ENCODE results near the gene C2CD2. TPM values are rescaled to one million over a fixed set of nuclear protein-coding genes. Genes with fewer than 3 reads are reported as not detected.

Gene C2CD2
- total and polyA plus RNA-seq, 2 of the 4 experiments (the other 2 are of a cell fraction): 15.6 to 25.3 TPM

DNA sequence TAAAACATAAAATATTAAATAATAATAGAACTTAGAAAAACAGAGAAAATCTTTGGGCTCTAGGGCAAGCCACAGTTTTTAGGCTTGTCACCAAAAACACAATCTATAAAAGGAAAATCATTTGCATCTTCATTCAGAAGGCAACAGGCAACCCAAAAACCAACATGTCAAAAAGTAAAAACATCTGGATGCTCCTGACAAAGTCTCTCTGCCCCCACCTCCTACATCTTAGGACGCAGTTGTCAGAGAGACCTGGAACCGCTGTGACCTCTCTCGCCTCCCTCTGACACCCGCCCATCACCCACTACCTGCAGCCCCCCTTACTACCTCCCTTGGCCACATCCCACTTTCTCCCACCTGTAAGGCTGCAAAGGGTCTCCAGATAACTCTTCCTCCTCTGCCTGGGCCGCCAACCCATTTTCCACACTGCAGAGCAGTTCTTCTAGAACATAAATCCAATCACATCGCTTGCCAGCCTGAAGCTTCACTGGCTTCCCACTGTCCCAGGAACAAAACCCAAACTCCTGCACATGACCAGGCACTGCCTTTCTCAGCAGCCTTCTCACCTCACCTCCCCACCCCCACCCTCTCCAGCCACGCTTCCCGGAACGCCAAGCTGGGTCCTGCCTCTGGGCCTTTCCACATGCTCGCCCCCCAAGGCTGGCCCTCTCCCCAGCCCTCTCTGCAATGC is 89.4 kb downstream of the C2CD2 start:
- Histone ChIP-seq H2AK9ac (replicated peaks; ENCODE audit: low read depth, low read length, poor library complexity) (peak overlapping the region; percentile 73), H3K23ac (ENCODE audit: low read depth, low read length) (no peak overlapping the region), H3K14ac (replicated peaks; ENCODE audit: low read depth, low read length) (no peak overlapping the region), H3K27ac (ENCODE audit: insufficient read depth, low read length) (no peak overlapping the region), H3K9me1 (ENCODE audit: insufficient read depth, low read length) (peaks cover 7% of the 10 kb centered on the region), H4K20me1 (ENCODE audit: insufficient read depth, low read length) (no peaks in the 10 kb centered on the region), H2BK5ac (ENCODE audit: low read depth, low read length, poor library complexity, severe bottlenecking) (no peak overlapping the region), H2BK120ac (ENCODE audit: low read depth, low read length) (no peak overlapping the region), H2BK15ac (ENCODE audit: low read depth, low read length) (no peak overlapping the region), H4K8ac (ENCODE audit: low read depth in 2 of 2, low read length in 2 of 2) (no peak overlapping the region), H2AFZ (replicated peaks; ENCODE audit: low read length, poor library complexity) (no peak overlapping the region), H3K4me3 (ENCODE audit: insufficient read depth, low read depth, low read length) (no peak overlapping the region), H3K9me3 (ENCODE audit: control insufficient read depth, insufficient read depth, low read length) (no peaks in the 10 kb centered on the region), H3K4me2 (ENCODE audit: low read depth, low read length) (no peak overlapping the region), H4K5ac (ENCODE audit: low read depth, low read length) (no peak overlapping the region), H3K9ac (ENCODE audit: low read depth, low read length) (no peak overlapping the region), H2BK20ac (ENCODE audit: low read depth, low read length) (no peak overlapping the region), H3K36me3 (ENCODE audit: control insufficient read depth, insufficient read depth, low read length) (no peaks in the 10 kb centered on the region; the same call in 1 of the 2 replicates), H4K91ac (ENCODE audit: insufficient read depth, low read depth, low read length) (no peak overlapping the region), H3K4me1 (ENCODE audit: control insufficient read depth, insufficient read depth, low read length) (peaks cover 2% of the 10 kb centered on the region; the same call in 1 of the 2 replicates), H3K79me1 (ENCODE audit: low read depth in 1 of 2, low read length in 2 of 2) (peaks cover 8 to 31% of the 10 kb centered on the region in 2 experiments), H3K18ac (ENCODE audit: low read depth, low read length) (no peak overlapping the region), H3K4ac (ENCODE audit: low read depth, low read length) (no peak overlapping the region), H3K56ac (ENCODE audit: extremely low read depth, insufficient read depth, low read length) (no peak overlapping the region), H2AK5ac (ENCODE audit: low read depth, low read length) (no peak overlapping the region), H3K27me3 (ENCODE audit: control insufficient read depth, insufficient read depth, low read length) (no peaks in the 10 kb centered on the region)
- WGBS, 2 experiments (ENCODE audit: extremely low coverage in 2 of 2, insufficient read length in 1 of 2): 85% methylated on average over 10 of the region's 10 CpGs; no CpG with 5 or more reads in 1 of the 2 experiments
- intact Hi-C loops (cut with micrococcal nuclease): no loop called here
- dilution Hi-C loops (cut with HindIII; ENCODE audit: low sequenced_read_pairs, unreplicated experiment): no loop called here
- TF ChIP-seq MAFK (IDR thresholded peaks at IDR 0.05; ENCODE audit: low read depth, low read length): no peak
- no peak for TF ChIP-seq RFX5 (IDR thresholded peaks at IDR 0.05; ENCODE audit: low read depth, low read length)
- no peak for TF ChIP-seq FOS (IDR thresholded peaks at IDR 0.05; ENCODE audit: low read depth, low read length)
- TF ChIP-seq BHLHE40 (IDR thresholded peaks at IDR 0.05; ENCODE audit: low read depth, low read length): no peak
- no peak for TF ChIP-seq ELK1 (IDR thresholded peaks at IDR 0.05; ENCODE audit: borderline replicate concordance, low read depth, low read length)
- TF ChIP-seq NFE2L2 (IDR thresholded peaks at IDR 0.05; ENCODE audit: low read depth, low read length): no peak
- no peak for TF ChIP-seq RAD21 (IDR thresholded peaks at IDR 0.05; ENCODE audit: low read length)
- no peak for TF ChIP-seq SMC3 (IDR thresholded peaks at IDR 0.05; ENCODE audit: low read depth, low read length)
- TF ChIP-seq, protein P1, sequence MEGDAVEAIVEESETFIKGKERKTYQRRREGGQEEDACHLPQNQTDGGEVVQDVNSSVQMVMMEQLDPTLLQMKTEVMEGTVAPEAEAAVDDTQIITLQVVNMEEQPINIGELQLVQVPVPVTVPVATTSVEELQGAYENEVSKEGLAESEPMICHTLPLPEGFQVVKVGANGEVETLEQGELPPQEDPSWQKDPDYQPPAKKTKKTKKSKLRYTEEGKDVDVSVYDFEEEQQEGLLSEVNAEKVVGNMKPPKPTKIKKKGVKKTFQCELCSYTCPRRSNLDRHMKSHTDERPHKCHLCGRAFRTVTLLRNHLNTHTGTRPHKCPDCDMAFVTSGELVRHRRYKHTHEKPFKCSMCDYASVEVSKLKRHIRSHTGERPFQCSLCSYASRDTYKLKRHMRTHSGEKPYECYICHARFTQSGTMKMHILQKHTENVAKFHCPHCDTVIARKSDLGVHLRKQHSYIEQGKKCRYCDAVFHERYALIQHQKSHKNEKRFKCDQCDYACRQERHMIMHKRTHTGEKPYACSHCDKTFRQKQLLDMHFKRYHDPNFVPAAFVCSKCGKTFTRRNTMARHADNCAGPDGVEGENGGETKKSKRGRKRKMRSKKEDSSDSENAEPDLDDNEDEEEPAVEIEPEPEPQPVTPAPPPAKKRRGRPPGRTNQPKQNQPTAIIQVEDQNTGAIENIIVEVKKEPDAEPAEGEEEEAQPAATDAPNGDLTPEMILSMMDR (conservative IDR thresholded peaks at IDR 0.05; ENCODE audit: low read depth, low read length): no peak
- TF ChIP-seq POLR2A (IDR thresholded peaks at IDR 0.05; ENCODE audit: low read depth, low read length): no peak
- TF ChIP-seq CHD1 (IDR thresholded peaks at IDR 0.05; ENCODE audit: low read depth, low read length): no peak
- TF ChIP-seq MXI1 (IDR thresholded peaks at IDR 0.05; ENCODE audit: borderline replicate concordance, low read depth, low read length): no peak
- TF ChIP-seq MAZ (IDR thresholded peaks at IDR 0.05; ENCODE audit: borderline replicate concordance, low read depth, low read length): no peak
- TF ChIP-seq, protein P2, sequence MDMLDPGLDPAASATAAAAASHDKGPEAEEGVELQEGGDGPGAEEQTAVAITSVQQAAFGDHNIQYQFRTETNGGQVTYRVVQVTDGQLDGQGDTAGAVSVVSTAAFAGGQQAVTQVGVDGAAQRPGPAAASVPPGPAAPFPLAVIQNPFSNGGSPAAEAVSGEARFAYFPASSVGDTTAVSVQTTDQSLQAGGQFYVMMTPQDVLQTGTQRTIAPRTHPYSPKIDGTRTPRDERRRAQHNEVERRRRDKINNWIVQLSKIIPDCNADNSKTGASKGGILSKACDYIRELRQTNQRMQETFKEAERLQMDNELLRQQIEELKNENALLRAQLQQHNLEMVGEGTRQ (IDR thresholded peaks at IDR 0.05; ENCODE audit: low read depth, low read length): no peak
- no peak for TF ChIP-seq CEBPB (IDR thresholded peaks at IDR 0.05; ENCODE audit: low read depth, low read length)
- TF ChIP-seq RCOR1 (IDR thresholded peaks at IDR 0.05; ENCODE audit: insufficient replicate concordance, low read length): no peak
- POLR2A ChIA-PET (ENCODE audit: unreplicated experiment): no interaction called here
- ATAC-seq (ENCODE audit: low read depth) (no peak), DNase-seq (no peak)
- CTCF ChIA-PET: no interaction called here
- in situ Hi-C loops (cut with MboI; ENCODE audit: low sequenced_read_pairs): no loop called here
- no TSS peak for BruUV-seq (replicated peaks)
